Activated CD4-positive, alpha-beta T cell treated with anti-CD3 and anti-CD28 coated beads, Interleukin-2, Interleukin-4, amounts not matched to agents 100 ng/mL and 50 ng/mL, durations not matched to agents 16 hours and 8 hours (primary cell): ENCODE data around the gene ARSA.
"Not testable (repeated sequence)": the region's sequence is repeated elsewhere in the genome, so short reads cannot be mapped to it uniquely, and the experiment has no call there.

Experiments
- DNase-seq: peaks from one replicate; pipeline ENCODE4 v3.0.0-alpha.2; 2020; ENCODE audit warnings: low spot score

Gene ARSA

GRCh38 chr22:50621948-50622722 is 5.8 kb downstream of the ARSA start:
- peak; percentile 19 for DNase-seq

GRCh38 chr22:50621356-50621880 is 6.5 kb downstream of the ARSA start:
- peak; percentile 86 for DNase-seq

GRCh38 chr22:50620593-50621355 is 7.2 kb downstream of the ARSA start:
- peak; percentile 83 for DNase-seq

GRCh38 chr22:50614296-50614695 is 13.7 kb downstream of the ARSA start:
- DNase-seq: not testable (repeated sequence)

GRCh38 chr22:50613291-50613981 is 14.5 kb downstream of the ARSA start:
- DNase-seq: no peak

- no peak for DNase-seq
These were observed 15.3 kb downstream of the ARSA start for GRCh38 chr22:50612528-50613221.

GRCh38 chr22:50612168-50612527 is 15.8 kb downstream of the ARSA start:
- no peak for DNase-seq

- no peak for DNase-seq
These were observed 16.5 kb downstream of the ARSA start for GRCh38 chr22:50611341-50612060.

GRCh38 chr22:50610581-50610980 is 17.4 kb downstream of the ARSA start:
- DNase-seq: no peak

- DNase-seq: no peak
These were observed 17.9 kb downstream of the ARSA start for GRCh38 chr22:50610041-50610451.

GRCh38 chr22:50609599-50609998 is 18.4 kb downstream of the ARSA start:
- no peak for DNase-seq

- DNase-seq: no peak
These were observed 19.0 kb downstream of the ARSA start for GRCh38 chr22:50608996-50609395.

- DNase-seq: not testable (repeated sequence)
These were observed 19.7 kb downstream of the ARSA start for GRCh38 chr22:50608058-50608840.

- DNase-seq: no peak
These were observed 20.3 kb downstream of the ARSA start for GRCh38 chr22:50607659-50608020.

- DNase-seq: no peak
These were observed 20.9 kb downstream of the ARSA start for GRCh38 chr22:50606946-50607658.

GRCh38 chr22:50606165-50606945 is 21.6 kb downstream of the ARSA start:
- DNase-seq: no peak

GRCh38 chr22:50605613-50606074 is 22.3 kb downstream of the ARSA start:
- no peak for DNase-seq

GRCh38 chr22:50605002-50605612 is 22.8 kb downstream of the ARSA start:
- DNase-seq: no peak
